Effector memory CD4-positive, alpha-beta T cell (primary cell): ENCODE measurements around the gene RAB7B.

Experiments
- DNase-seq, 3 donors: peaks; one replicate each; pipeline ENCODE4 v3.0.0-alpha.2; 2020
- H3K27ac ChIP-seq: 2 replicates; pipeline ENCODE4 v1.7.0; 2013; ENCODE audit warnings: mild to moderate bottlenecking, low read length, moderate library complexity; ENCODE audit not compliant: insufficient read depth, poor library complexity, severe bottlenecking
- H3K27me3 ChIP-seq: replicated peaks from 2 replicates; pipeline ENCODE4 v1.7.0; 2013; ENCODE audit warnings: mild to moderate bottlenecking, low read length; ENCODE audit not compliant: insufficient read depth, control insufficient read depth, poor library complexity, severe bottlenecking
- H3K36me3 ChIP-seq: 2 replicates; pipeline ENCODE4 v1.7.0; 2013; ENCODE audit warnings: mild to moderate bottlenecking, low read length, moderate library complexity; ENCODE audit not compliant: control insufficient read depth, insufficient read depth
- H3K4me1 ChIP-seq: 2 replicates; pipeline ENCODE4 v1.7.0; 2013; ENCODE audit warnings: low read length, mild to moderate bottlenecking; ENCODE audit not compliant: control insufficient read depth, insufficient read depth, poor library complexity, severe bottlenecking
- H3K4me3 ChIP-seq: 2 replicates; pipeline ENCODE4 v1.7.0; 2013; ENCODE audit warnings: low read length, low read depth, mild to moderate bottlenecking; ENCODE audit not compliant: insufficient read depth, poor library complexity, severe bottlenecking
- H3K9me3 ChIP-seq: 2 replicates; pipeline ENCODE4 v1.7.0; 2013; ENCODE audit warnings: mild to moderate bottlenecking, low read length, moderate library complexity; ENCODE audit not compliant: control insufficient read depth

The RAB7B gene

DNA sequence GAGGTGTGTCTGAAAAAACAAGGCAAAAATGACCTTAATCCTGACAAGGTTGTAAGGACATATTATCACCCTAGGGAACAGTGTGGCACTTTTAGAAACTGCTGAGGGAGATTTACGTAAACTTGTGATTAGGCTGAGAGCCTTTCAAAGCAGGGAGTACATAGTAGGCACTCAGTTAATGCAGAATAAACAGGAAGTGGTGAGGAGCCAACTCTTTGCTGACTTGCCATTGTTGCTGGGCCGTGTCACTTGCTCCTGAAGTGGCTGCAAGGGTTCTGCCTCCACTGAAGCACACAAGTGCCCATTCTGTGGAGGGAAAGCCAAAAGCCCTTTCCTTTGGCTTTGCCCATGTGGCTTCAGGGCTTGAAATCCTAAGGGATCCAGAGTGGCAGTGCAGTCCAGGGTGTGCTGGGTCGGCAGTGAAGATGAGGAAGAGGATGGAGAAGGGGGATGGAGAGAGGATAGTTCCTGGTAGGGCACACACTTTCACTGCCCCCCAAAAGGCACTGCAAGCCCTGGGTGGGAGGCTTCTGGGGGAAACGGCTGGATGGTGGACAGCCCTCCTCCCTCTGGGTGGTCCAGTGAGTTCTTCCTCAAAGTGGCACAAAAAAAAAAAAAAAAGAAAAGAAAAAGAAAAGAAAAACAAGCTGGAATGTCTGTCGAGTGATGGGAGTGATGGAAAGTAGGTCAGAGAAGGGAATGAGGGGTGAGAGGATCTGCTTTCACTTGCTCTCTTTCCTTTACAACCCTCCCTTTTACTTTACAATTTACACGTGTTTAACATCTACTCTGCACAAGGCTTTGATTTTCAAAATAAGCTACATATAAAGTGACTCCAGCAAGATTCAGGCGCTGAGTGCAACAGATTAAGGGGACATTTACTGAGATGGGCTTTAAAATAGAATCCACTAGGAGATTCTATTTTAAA lies 36.1 kb upstream of the RAB7B start:
- H3K36me3 ChIP-seq: no peaks in the 10 kb centered on the region
- no peak for DNase-seq
- H3K27me3 ChIP-seq: no peaks in the 10 kb centered on the region
- H3K9me3 ChIP-seq: no peaks in the 10 kb centered on the region
- no peak overlapping the region for H3K27ac ChIP-seq
- no peak overlapping the region for H3K4me3 ChIP-seq
- H3K4me1 ChIP-seq: no peaks in the 10 kb centered on the region

DNA sequence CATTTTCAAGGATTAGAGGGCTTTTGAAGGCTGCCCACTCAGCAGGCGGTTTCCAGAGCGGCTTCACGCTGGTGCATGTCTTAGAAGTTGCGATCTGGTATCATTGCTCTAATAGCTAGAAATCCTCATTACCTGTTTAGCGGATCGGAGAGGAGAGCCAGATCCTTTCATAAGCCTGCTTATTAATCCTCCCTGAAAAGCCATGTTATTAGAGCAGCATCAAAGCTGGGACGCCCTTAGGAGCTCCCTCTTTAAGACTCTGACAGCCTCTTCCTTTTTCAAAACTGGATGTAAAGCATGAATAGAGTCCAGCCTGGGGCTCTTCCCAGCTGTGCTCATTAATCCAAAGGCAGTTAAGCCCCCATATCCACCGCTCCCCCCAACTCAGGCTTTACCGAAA lies 34.4 kb upstream of the RAB7B start:
- DNase-seq: no peak
- Histone ChIP-seq H3K27ac (no peak overlapping the region), H3K4me1 (no peaks in the 10 kb centered on the region), H3K4me3 (no peak overlapping the region), H3K36me3 (no peaks in the 10 kb centered on the region), H3K27me3 (no peaks in the 10 kb centered on the region), H3K9me3 (no peaks in the 10 kb centered on the region)

DNA sequence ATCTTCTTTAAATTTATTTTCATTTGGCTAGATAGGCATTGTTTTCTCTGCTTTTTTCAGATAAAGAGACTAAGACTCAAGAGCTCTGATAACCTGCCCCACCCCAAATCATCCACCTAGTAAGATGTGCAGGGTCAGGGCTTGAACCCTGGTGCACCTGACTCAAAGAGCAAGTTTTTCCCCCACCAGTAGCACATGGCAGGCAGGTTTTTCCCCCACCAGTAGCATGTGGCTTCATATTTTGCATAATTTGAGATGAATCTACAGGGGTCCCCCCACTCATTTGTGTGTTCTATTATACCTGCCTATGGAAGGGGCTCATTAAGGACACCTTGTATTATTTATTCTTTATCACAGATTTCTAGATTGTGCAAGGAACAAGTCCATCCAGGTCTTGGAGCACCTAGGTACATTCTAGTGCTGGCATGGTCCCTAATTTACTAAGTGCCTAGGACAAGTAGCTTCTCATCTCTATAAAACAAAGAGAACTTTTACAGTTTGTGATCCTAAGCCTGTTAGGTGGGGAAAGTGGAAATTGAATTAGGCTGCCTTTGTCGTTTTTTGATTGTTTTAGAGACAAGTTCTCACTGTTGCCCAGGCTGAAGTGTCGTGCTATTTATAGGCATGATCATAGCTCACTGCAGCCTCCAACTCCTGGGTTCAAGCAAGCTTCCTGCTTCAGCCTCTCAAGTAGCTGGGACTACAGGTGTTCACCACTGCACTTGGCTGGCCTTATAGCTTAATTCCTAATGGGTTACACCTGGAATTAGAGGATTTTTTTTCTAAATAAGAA lies 33.7 kb upstream of the RAB7B start:
- Histone ChIP-seq H3K4me3 (no peak overlapping the region), H3K9me3 (no peaks in the 10 kb centered on the region), H3K4me1 (no peaks in the 10 kb centered on the region), H3K36me3 (no peaks in the 10 kb centered on the region), H3K27me3 (no peaks in the 10 kb centered on the region), H3K27ac (no peak overlapping the region)
- no peak for DNase-seq

DNA sequence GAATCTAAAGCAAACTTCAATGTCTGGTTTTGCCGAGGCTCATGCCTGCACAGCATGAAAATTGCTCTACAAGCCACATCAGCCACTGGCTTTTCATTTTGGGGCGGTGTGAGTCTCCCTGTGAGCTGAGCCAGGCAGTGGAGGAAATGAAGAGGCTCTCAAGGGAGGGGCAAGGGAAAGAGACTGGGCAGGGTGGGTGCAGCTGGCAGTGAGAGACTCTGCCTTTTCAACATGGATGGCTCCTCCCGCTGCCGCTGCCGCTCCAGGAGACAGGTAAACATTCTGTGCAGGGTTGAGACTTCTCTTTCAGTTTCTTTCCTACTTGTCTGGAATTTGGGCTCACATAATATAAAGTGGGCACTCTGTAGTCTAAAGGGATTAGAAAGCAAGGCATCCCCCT lies 31.8 kb upstream of the RAB7B start:
- peaks cover 3% of the 10 kb centered on the region for H3K4me1 ChIP-seq
- no peaks in the 10 kb centered on the region for H3K27me3 ChIP-seq
- H3K27ac ChIP-seq: no peak overlapping the region
- no peaks in the 10 kb centered on the region for H3K9me3 ChIP-seq
- no peak overlapping the region for H3K4me3 ChIP-seq
- no peaks in the 10 kb centered on the region for H3K36me3 ChIP-seq
- DNase-seq: no peak

DNA sequence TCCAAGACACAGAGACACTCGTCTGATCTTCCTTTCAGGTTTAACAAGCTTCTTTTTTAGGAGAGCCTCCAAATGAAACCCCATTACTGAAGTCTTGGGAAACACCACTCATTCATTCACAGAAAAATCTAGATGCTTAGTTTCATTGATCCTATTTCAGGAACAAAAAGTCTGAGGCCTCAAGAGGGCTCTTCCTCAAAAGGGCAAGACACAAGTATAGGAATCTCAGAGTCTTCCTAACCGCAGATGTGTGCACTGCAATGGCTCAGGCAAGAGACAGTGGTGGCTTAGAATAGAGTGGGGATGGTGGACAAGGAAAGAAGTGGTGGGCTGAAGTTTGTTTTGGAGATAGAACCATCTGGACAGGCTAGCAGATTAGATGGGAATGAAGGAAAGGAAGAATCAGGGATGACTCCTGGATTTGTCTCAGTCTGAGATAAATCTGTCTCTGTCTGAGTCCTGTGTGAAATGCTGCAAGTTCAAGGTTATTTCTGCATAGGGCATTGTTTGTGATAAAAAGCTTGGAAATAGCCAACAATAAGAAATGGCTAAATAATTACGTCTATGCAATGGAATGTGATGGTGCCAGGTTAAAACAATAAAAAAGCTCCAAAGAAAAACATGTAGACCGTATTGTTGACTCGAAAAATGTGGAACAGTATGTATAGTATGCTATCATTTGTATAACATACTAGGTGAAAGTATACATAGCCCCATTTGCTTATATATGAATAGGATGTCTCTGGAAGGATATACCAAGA lies 29.4 kb upstream of the RAB7B start:
- no peaks in the 10 kb centered on the region for H3K36me3 ChIP-seq
- no peak overlapping the region for H3K27ac ChIP-seq
- H3K9me3 ChIP-seq: no peaks in the 10 kb centered on the region
- peaks cover 3% of the 10 kb centered on the region for H3K4me1 ChIP-seq
- H3K27me3 ChIP-seq: no peaks in the 10 kb centered on the region
- no peak for DNase-seq
- H3K4me3 ChIP-seq: no peak overlapping the region

DNA sequence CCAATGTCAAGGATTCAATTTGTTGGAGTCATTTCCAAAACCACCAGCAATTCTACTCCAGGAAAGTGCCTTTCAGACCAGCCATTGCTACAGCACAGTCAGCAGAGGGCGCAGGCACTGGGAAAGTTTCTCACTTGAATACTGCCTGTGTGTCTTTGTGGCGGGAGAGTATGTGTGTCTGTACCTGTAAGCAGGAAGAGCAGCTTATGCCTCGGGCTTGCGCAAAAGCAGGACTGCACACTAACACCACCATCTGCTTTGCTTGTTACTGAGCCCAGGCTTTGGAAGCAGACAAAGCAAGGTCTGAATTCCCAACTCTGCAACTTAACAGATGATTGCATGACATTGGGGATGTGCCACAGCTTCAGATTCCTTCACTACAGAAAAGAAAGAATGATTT lies 27.5 kb upstream of the RAB7B start:
- no peaks in the 10 kb centered on the region for H3K27me3 ChIP-seq
- H3K36me3 ChIP-seq: no peaks in the 10 kb centered on the region
- H3K9me3 ChIP-seq: no peaks in the 10 kb centered on the region
- no peak overlapping the region for H3K4me3 ChIP-seq
- DNase-seq: peak; percentile 26 to 45 (median 27)
- peaks cover 3% of the 10 kb centered on the region for H3K4me1 ChIP-seq
- H3K27ac ChIP-seq: no peak overlapping the region

DNA sequence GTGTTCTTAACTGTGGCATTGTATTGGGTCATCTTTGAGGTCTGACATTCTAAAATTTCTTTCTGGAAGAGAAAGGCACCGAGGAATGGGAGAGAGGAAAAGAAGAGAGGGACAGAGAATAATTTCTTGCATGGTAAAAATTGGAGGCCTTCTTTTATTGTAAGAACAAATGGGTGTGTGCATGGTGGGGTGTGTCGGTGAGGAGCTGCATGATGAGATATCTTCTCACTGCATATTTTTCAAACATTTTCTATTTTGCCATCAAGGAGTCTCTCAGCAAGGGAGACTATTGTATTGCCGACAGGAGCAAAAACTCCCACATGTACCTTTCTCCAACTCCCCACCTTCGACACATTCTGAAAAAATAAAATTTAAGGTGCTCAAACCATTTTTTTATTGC lies 27.0 kb upstream of the RAB7B start:
- Histone ChIP-seq H3K4me3 (no peak overlapping the region), H3K4me1 (peaks cover 3% of the 10 kb centered on the region), H3K9me3 (no peaks in the 10 kb centered on the region), H3K27me3 (no peaks in the 10 kb centered on the region), H3K27ac (no peak overlapping the region), H3K36me3 (no peaks in the 10 kb centered on the region)
- DNase-seq: no peak

DNA sequence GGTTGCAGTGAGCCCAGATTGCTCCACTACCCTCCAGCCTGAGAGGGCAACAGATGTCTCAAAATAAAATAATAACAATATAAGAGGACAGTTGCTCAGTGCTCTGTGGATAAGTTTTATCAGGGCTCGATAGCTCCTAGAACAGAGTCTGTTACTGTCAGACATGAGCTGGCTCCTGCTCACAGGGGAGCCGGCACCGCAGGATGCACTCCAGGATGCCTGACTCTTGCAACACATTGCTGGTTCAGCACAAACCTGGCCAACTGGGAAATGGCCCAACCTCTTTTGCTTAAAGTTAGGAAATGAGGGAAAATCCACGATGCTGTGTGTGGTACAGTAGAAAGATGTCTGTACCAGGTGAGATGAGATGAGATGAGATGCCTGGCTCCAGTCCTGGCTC lies 26.3 kb upstream of the RAB7B start:
- no peak overlapping the region for H3K27ac ChIP-seq
- no peaks in the 10 kb centered on the region for H3K36me3 ChIP-seq
- H3K9me3 ChIP-seq: no peaks in the 10 kb centered on the region
- H3K4me3 ChIP-seq: no peak overlapping the region
- no peaks in the 10 kb centered on the region for H3K27me3 ChIP-seq
- DNase-seq: no peak
- peaks cover 3% of the 10 kb centered on the region for H3K4me1 ChIP-seq

DNA sequence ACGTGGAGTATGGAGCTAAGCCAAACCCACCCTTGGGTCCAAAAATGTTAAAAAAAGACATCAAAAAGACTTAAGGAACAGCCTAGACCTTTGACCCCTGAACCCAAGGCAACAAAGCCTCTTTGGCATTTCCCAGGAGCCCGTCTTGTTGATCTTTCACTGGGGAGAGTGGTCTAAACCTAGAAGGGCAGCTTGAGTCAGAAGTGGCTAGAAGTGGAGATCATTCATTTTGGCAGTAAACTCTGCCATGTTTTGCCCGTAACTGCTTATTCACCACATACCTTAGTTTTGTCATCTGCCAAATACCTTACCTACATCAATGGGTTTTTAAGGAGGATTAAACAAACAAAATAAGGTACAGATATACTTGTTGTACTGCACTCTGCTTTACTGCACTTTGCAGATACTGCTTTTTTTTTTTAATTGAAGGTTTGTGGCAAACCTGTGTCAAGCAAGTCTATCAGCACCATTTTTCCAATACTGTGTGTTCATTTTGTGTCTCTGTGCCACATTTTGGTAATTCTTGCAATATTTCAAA lies 22.2 kb upstream of the RAB7B start:
- Histone ChIP-seq H3K4me1 (no peaks in the 10 kb centered on the region), H3K27ac (no peak overlapping the region), H3K27me3 (no peaks in the 10 kb centered on the region), H3K36me3 (no peaks in the 10 kb centered on the region), H3K9me3 (no peaks in the 10 kb centered on the region), H3K4me3 (no peak overlapping the region)
- no peak for DNase-seq
